Sigmoid colon (tissue), 7 donors: Measurements from ENCODE around the gene NT5C3B. TPM values are rescaled to one million over a fixed set of nuclear protein-coding genes. Genes with fewer than 3 reads are reported as not detected.
"Not testable (repeated sequence)": the region's sequence is repeated elsewhere in the genome, so short reads cannot be mapped to it uniquely, and the experiment has no call there.

Source experiments
- DNase-seq: peaks from one replicate; pipeline ENCODE4 v3.0.0-alpha.2; 2019
- H3K27ac ChIP-seq, 4 donors: fragments of 200-600 bp; sonication (generic); one replicate each; pipeline ENCODE4 v1.5.1; 2016 to 2019; ENCODE audit warnings: mild to moderate bottlenecking in 1 of 4
- H3K27me3 ChIP-seq, 3 donors: fragments of 200-600 bp; sonication (generic); one replicate each; pipeline ENCODE4 v1.5.1; 2019; ENCODE audit warnings: mild to moderate bottlenecking in 1 of 3
- H3K36me3 ChIP-seq, 4 donors: fragments of 200-600 bp; sonication (generic); one replicate each; pipeline ENCODE4 v1.5.1; 2016 to 2019
- H3K4me1 ChIP-seq, 4 donors: fragments of 200-600 bp; sonication (generic); one replicate each; pipeline ENCODE4 v1.5.1; 2017 to 2019
- H3K4me3 ChIP-seq, 4 donors: fragments of 200-600 bp; sonication (generic); one replicate each; pipeline ENCODE4 v1.5.1; 2017 to 2019; ENCODE audit warnings: mild to moderate bottlenecking in 2 of 4, moderate library complexity in 1 of 4
- H3K9me3 ChIP-seq, 4 donors: fragments of 200-600 bp in 3 of 4; sonication (generic) in 3 of 4; one replicate each; pipeline versions ENCODE4 v1.5.1 to v1.6.1; 2013 to 2019
- CTCF ChIP-seq, 4 experiments: fragments of 450-650 bp in 3 of 4; fragments of 200-600 bp in 1 of 4; IDR thresholded peaks; one replicate each; pipeline ENCODE4 v1.5.1; 2016 to 2019; ENCODE audit warnings: antibody characterized with exemption in 4 of 4, mild to moderate bottlenecking in 3 of 4, moderate library complexity in 2 of 4
- EP300 ChIP-seq, 4 donors: sonication (generic); formaldehyde crosslinking; IDR thresholded peaks; one replicate each; pipeline ENCODE4 v1.6.1; 2017; ENCODE audit warnings: antibody characterized with exemption in 4 of 4
- POLR2A ChIP-seq, 2 donors: fragments of 450-650 bp; IDR thresholded peaks; one replicate each; pipeline ENCODE4 v1.6.1; 2016; ENCODE audit warnings: antibody characterized with exemption in 2 of 2, mild to moderate bottlenecking in 2 of 2, moderate library complexity in 2 of 2
- POLR2AphosphoS5 ChIP-seq, 4 donors: sonication (generic); formaldehyde crosslinking; IDR thresholded peaks; one replicate each; pipeline ENCODE4 v1.6.1; 2017; ENCODE audit warnings: antibody characterized with exemption in 4 of 4
- WGBS, 2 donors: extraction: QIAGEN DNeasy Blood & Tissue Kit; methylation state at CpG; one replicate each; pipeline ENCODE4 v1.1.7; 2013; 5-methylcytosine and 5-hydroxymethylcytosine counted together
- intact Hi-C: fragments of 100-400 bp; cut with DNase I; formaldehyde crosslinking; loops from one replicate; pipeline ENCODE4 v1.15.1; 2023
- polyA plus RNA-seq, 3 donors: library from polyadenylated mRNA; stranded (reverse); fragments of 200-250 nt; gene quantifications; one replicate each; pipeline ENCODE4 v1.2.3, GENCODE V29; 2013
- small RNA-seq, 3 donors: library from RNA; depleted of rRNA; stranded (forward); fragments of <200 nt; gene quantifications; one replicate each; pipeline ENCODE3, GENCODE V24; 2016
- total RNA-seq, 4 donors: library from RNA; depleted of rRNA; stranded (reverse); fragments of >200 nt; gene quantifications; one replicate each; pipeline ENCODE4 v1.1.0, GENCODE V29; 2016
- donor health status: healthy with polysubstance abuse.
- donor health status: Bipolar disorder and iron deficiency.
- donor health status: healthy.

NT5C3B gene
- total and polyA plus RNA-seq, 7 donors: 19.4 to 104 (median 58.5) TPM

- peak; percentile 72 for DNase-seq
- no peaks in the 10 kb centered on the region for H3K36me3 ChIP-seq
- H3K27me3 ChIP-seq: no peaks in the 10 kb centered on the region
- no peaks in the 10 kb centered on the region for H3K9me3 ChIP-seq
- intact Hi-C loops: no loop called here
- TF ChIP-seq POLR2A (IDR thresholded peaks at IDR 0.05) (no peak), POLR2AphosphoS5 (IDR thresholded peaks at IDR 0.05) (no peak), CTCF (IDR thresholded peaks at IDR 0.05) (peak in 1 of 4 experiments; percentile 20), EP300 (IDR thresholded peaks at IDR 0.05) (no peak)
- H3K4me3 ChIP-seq: no peak overlapping the region
- peak overlapping the region; percentile 67 to 74 (median 71) for H3K27ac ChIP-seq
- H3K4me1 ChIP-seq: peaks cover 0 to 58% (median 50%) of the 10 kb centered on the region in 4 donors
- WGBS, 2 donors: 15 to 48% methylated on average over 4 of the region's 4 CpGs
These were observed 58.9 kb downstream of the NT5C3B start for GRCh38 chr17:41777157-41777573.

GRCh38 chr17:41776262-41776900 lies 59.7 kb downstream of the NT5C3B start:
- Histone ChIP-seq H3K27ac (peak overlapping the region; percentile 20 to 74 (median 69)), H3K4me1 (peaks cover 0 to 58% (median 49%) of the 10 kb centered on the region in 4 donors)
- DNase-seq, H3K27me3 ChIP-seq, H3K9me3 ChIP-seq, intact Hi-C loops, H3K36me3 ChIP-seq, H3K4me3 ChIP-seq: not testable (repeated sequence)
- WGBS, 2 donors: 74 to 90% methylated on average over 14 of the region's 14 CpGs

GRCh38 chr17:41775394-41776226 lies 60.4 kb downstream of the NT5C3B start:
- 22 to 67% methylated on average over 12 of the region's 12 CpGs for WGBS, 2 donors
- peaks cover 0 to 58% (median 49%) of the 10 kb centered on the region in 4 donors for H3K4me1 ChIP-seq
- H3K36me3 ChIP-seq: peaks cover 0 to 9% (median 0%) of the 10 kb centered on the region in 4 donors
- H3K4me3 ChIP-seq: no peak overlapping the region
- TF ChIP-seq POLR2A (IDR thresholded peaks at IDR 0.05) (peak in 1 of 2 donors; percentile 41), POLR2AphosphoS5 (IDR thresholded peaks at IDR 0.05) (no peak), EP300 (IDR thresholded peaks at IDR 0.05) (no peak), CTCF (IDR thresholded peaks at IDR 0.05) (no peak)
- H3K27me3 ChIP-seq: no peaks in the 10 kb centered on the region
- no peaks in the 10 kb centered on the region for H3K9me3 ChIP-seq
- no peak for DNase-seq
- intact Hi-C loops: no loop called here
- H3K27ac ChIP-seq: peak overlapping the region; percentile 20 to 45 (median 39)

Small RNA genes within 50 kb of the gene (small RNA-seq; reads per million reads assigned to genes)
- 0 reads per million in 3 donors for gene AC125257.2

Other genes with a start within 250 kb of the NT5C3B start
- not detected for gene KRT14, start 249.3 kb downstream of the NT5C3B start, total RNA-seq
- gene KRT14, start 249.3 kb downstream of the NT5C3B start, polyA plus RNA-seq: 1 to 10 TPM in 2 of 3 donors, under 1 TPM in 1; 0.15 to 3.6 (median 1.4) TPM
- under 1 TPM in 1 of 4 donors, not detected in 3; 0.83 TPM for gene KRT16, start 223.5 kb downstream of the NT5C3B start, total RNA-seq
- gene KRT16, start 223.5 kb downstream of the NT5C3B start, polyA plus RNA-seq: under 1 TPM in 2 of 3 donors, not detected in 1; 0.09 to 0.60 TPM
- 1 to 10 TPM in 2 of 4 donors, not detected in 2; 1.2 to 5.3 TPM for gene KRT17, start 211.7 kb downstream of the NT5C3B start, total RNA-seq
- under 1 TPM in 1 of 3 donors, not detected in 2; 0.17 TPM for gene KRT17, start 211.7 kb downstream of the NT5C3B start, polyA plus RNA-seq
- gene EIF1, start 147.3 kb downstream of the NT5C3B start, total RNA-seq: 100 to 1,000 TPM; 246 to 572 (median 430) TPM
- gene EIF1, start 147.3 kb downstream of the NT5C3B start, polyA plus RNA-seq: 100 to 1,000 TPM; 384 to 515 (median 507) TPM
- gene GAST, start 123.9 kb downstream of the NT5C3B start, total RNA-seq: not detected
- not detected for gene GAST, start 123.9 kb downstream of the NT5C3B start, polyA plus RNA-seq
- gene HAP1, start 101.6 kb downstream of the NT5C3B start, total RNA-seq: 1 to 10 TPM in 3 of 4 donors, under 1 TPM in 1; 0.71 to 4.3 (median 2.5) TPM
- under 1 TPM; under 0.01 to 0.47 (median 0.23) TPM for gene HAP1, start 101.6 kb downstream of the NT5C3B start, polyA plus RNA-seq
- gene JUP, start 49.5 kb downstream of the NT5C3B start, total RNA-seq: 10 to 100 TPM; 22.2 to 40.3 (median 31.2) TPM
- 100 to 1,000 TPM; 231 to 494 (median 236) TPM for gene JUP, start 49.5 kb downstream of the NT5C3B start, polyA plus RNA-seq
- gene P3H4, start 24.3 kb downstream of the NT5C3B start, total RNA-seq: 10 to 100 TPM in 3 of 4 donors, 1 to 10 TPM in 1; 9.9 to 12.3 (median 11.3) TPM
- gene P3H4, start 24.3 kb downstream of the NT5C3B start, polyA plus RNA-seq: 1 to 10 TPM; 3.0 to 6.4 (median 4.9) TPM
- 10 to 100 TPM; 34.2 to 71.2 (median 39.5) TPM for gene FKBP10, start 23.2 kb downstream of the NT5C3B start, total RNA-seq
- 10 to 100 TPM in 1 of 3 donors, 1 to 10 TPM in 2; 5.5 to 18.4 (median 9.0) TPM for gene FKBP10, start 23.2 kb downstream of the NT5C3B start, polyA plus RNA-seq
- 1 to 10 TPM in 3 of 4 donors, under 1 TPM in 1; 0.95 to 3.9 (median 1.5) TPM for gene KLHL10, start 1.6 kb upstream of the NT5C3B start, total RNA-seq
- gene KLHL10, start 1.6 kb upstream of the NT5C3B start, polyA plus RNA-seq: under 1 TPM in 1 of 3 donors, not detected in 2; 0.04 TPM
- 10 to 100 TPM; 16.1 to 21.6 (median 19.2) TPM for gene KLHL11, start 29.2 kb upstream of the NT5C3B start, total RNA-seq
- 1 to 10 TPM in 1 of 3 donors, under 1 TPM in 1, not detected in 1; 0.46 to 2.0 TPM for gene KLHL11, start 29.2 kb upstream of the NT5C3B start, polyA plus RNA-seq
- 10 to 100 TPM; 41.0 to 56.2 (median 44.7) TPM for gene ACLY, start 82.7 kb upstream of the NT5C3B start, total RNA-seq
- gene ACLY, start 82.7 kb upstream of the NT5C3B start, polyA plus RNA-seq: 10 to 100 TPM; 27.0 to 55.1 (median 33.3) TPM
- 1 to 10 TPM; 1.4 to 2.2 (median 1.6) TPM for gene ODAD4, start 94.4 kb upstream of the NT5C3B start, total RNA-seq
- under 1 TPM in 1 of 3 donors, not detected in 2; 0.41 TPM for gene ODAD4, start 94.4 kb upstream of the NT5C3B start, polyA plus RNA-seq
- 10 to 100 TPM; 52.0 to 71.3 (median 65.2) TPM for gene CNP, start 130.6 kb upstream of the NT5C3B start, total RNA-seq
- gene CNP, start 130.6 kb upstream of the NT5C3B start, polyA plus RNA-seq: 10 to 100 TPM; 24.0 to 48.0 (median 25.2) TPM
- gene DNAJC7, start 181.2 kb upstream of the NT5C3B start, total RNA-seq: 10 to 100 TPM; 46.7 to 57.1 (median 49.6) TPM
- 10 to 100 TPM; 90.1 to 91.6 (median 90.1) TPM for gene DNAJC7, start 181.2 kb upstream of the NT5C3B start, polyA plus RNA-seq
- 10 to 100 TPM; 28.5 to 35.4 (median 30.8) TPM for gene NKIRAS2, start 183.9 kb upstream of the NT5C3B start, total RNA-seq
- gene NKIRAS2, start 183.9 kb upstream of the NT5C3B start, polyA plus RNA-seq: 10 to 100 TPM; 32.6 to 34.8 (median 34.2) TPM
- gene C17orf113, start 214.4 kb upstream of the NT5C3B start, total RNA-seq: under 1 TPM; 0.27 to 0.71 (median 0.39) TPM
- under 1 TPM; 0.23 to 0.66 (median 0.60) TPM for gene C17orf113, start 214.4 kb upstream of the NT5C3B start, polyA plus RNA-seq